ENCODE data around the gene MESP2. TPM values are rescaled to one million over a fixed set of nuclear protein-coding genes. Genes with fewer than 3 reads are reported as not detected.

Gene MESP2
- total RNA-seq, 4 donors from 2014 or later, result 0.45 to 1.1 TPM; not detected in 2

GRCh38 chr15:89740137-89740536 lies 36.0 kb upstream of the MESP2 start:
- no peak overlapping the region for H3K4me3 ChIP-seq (ENCODE audit: low read depth, poor library complexity, severe bottlenecking)
- TF ChIP-seq CTCF (IDR thresholded peaks at IDR 0.05) (peak in 1 of 3 donors; percentile 77), POLR2A (IDR thresholded peaks at IDR 0.05) (no peak)
- DNase-seq (ENCODE audit: low spot score in 2 of 2), result peak in 1 of 2 donors; percentile 56
- 8 to 9% methylated on average over 8 of the region's 8 CpGs for WGBS, 2 donors
- intact Hi-C loops (cut with DNase I; ENCODE audit: low total_unique reads), result no loop called here

GRCh38 chr15:89743011-89743410 lies 33.1 kb upstream of the MESP2 start:
- 85 to 88% methylated on average over 8 of the region's 8 CpGs for WGBS, 2 donors
- TF ChIP-seq CTCF (IDR thresholded peaks at IDR 0.05) (no peak), POLR2A (IDR thresholded peaks at IDR 0.05) (no peak)
- H3K4me3 ChIP-seq (ENCODE audit: low read depth, poor library complexity, severe bottlenecking), result no peak overlapping the region
- intact Hi-C loops (cut with DNase I; ENCODE audit: low total_unique reads), result no loop called here
- no peak for DNase-seq (ENCODE audit: low spot score in 2 of 2)

- no peak for DNase-seq (ENCODE audit: low spot score in 2 of 2)
- TF ChIP-seq POLR2A (IDR thresholded peaks at IDR 0.05) (no peak), CTCF (IDR thresholded peaks at IDR 0.05) (no peak)
- intact Hi-C loops (cut with DNase I; ENCODE audit: low total_unique reads), result no loop called here
- WGBS, 2 donors, result 66 to 75% methylated on average over 8 of the region's 8 CpGs
- H3K4me3 ChIP-seq (ENCODE audit: low read depth, poor library complexity, severe bottlenecking), result no peak overlapping the region
Measured at GRCh38 chr15:89743594-89743993, 32.5 kb upstream of the MESP2 start.

- WGBS, 2 donors, result 76 to 85% methylated on average over 5 to 13 of the region's 13 CpGs
Measured at GRCh38 chr15:89745131-89745530, 31.0 kb upstream of the MESP2 start.

GRCh38 chr15:89745768-89746167 lies 30.4 kb upstream of the MESP2 start:
- intact Hi-C loops (cut with DNase I; ENCODE audit: low total_unique reads), result loop anchor here (5.0 kb wide), 1 partner anchor 1367 kb away; no protein-coding TSS in a partner anchor
- no peak for TF ChIP-seq POLR2A (IDR thresholded peaks at IDR 0.05)
- TF ChIP-seq CTCF (IDR thresholded peaks at IDR 0.05), result no peak
- no peak overlapping the region for H3K4me3 ChIP-seq (ENCODE audit: low read depth, poor library complexity, severe bottlenecking)
- DNase-seq (ENCODE audit: low spot score in 2 of 2), result no peak
- 83 to 88% methylated on average over 1 of the region's 1 CpG for WGBS, 2 donors

More at GRCh38 chr15:89745131-89745530, 31.0 kb upstream of the MESP2 start:
- H3K4me3 ChIP-seq (ENCODE audit: low read depth, poor library complexity, severe bottlenecking), result no peak overlapping the region
- TF ChIP-seq CTCF (IDR thresholded peaks at IDR 0.05), result no peak
- TF ChIP-seq POLR2A (IDR thresholded peaks at IDR 0.05), result no peak
- no peak for DNase-seq (ENCODE audit: low spot score in 2 of 2)
- intact Hi-C loops (cut with DNase I; ENCODE audit: low total_unique reads), result loop anchor here (5.0 kb wide), 1 partner anchor 1367 kb away; no protein-coding TSS in a partner anchor

- no peak for TF ChIP-seq CTCF (IDR thresholded peaks at IDR 0.05)
- TF ChIP-seq POLR2A (IDR thresholded peaks at IDR 0.05), result no peak
- H3K4me3 ChIP-seq (ENCODE audit: low read depth, poor library complexity, severe bottlenecking), result no peak overlapping the region
- DNase-seq (ENCODE audit: low spot score in 2 of 2), result no peak
- intact Hi-C loops (cut with DNase I; ENCODE audit: low total_unique reads), result loop anchor here (5.0 kb wide), 1 partner anchor 1366 kb away; no protein-coding TSS in a partner anchor
- 64 to 76% methylated on average over 9 of the region's 9 CpGs for WGBS, 2 donors
Measured at GRCh38 chr15:89746386-89746780, 29.7 kb upstream of the MESP2 start.
